ENCODE measurements around the gene RGS10. TPM values are rescaled to one million over a fixed set of nuclear protein-coding genes. Genes with fewer than 3 reads are reported as not detected.

The RGS10 gene
- total and polyA plus RNA-seq, 2 of the 8 experiments (the other 6 are each of a cell fraction or from before 2014, with no cell fraction given): 5.5 to 13.1 TPM

- Histone ChIP-seq H2BK5ac (ENCODE audit: low read depth, low read length) (no peak overlapping the region), H2BK15ac (ENCODE audit: low read length) (no peak overlapping the region), H3K27me3 (replicated peaks in 1 of 4; ENCODE audit: control insufficient read depth in 3 of 4, extremely low read depth in 1 of 4, insufficient read depth in 3 of 4, low read length in 3 of 4) (no peaks in the 10 kb centered on the region), H3K14ac (ENCODE audit: insufficient read length) (no peak overlapping the region), H2BK20ac (ENCODE audit: low read length) (no peak overlapping the region), H3K56ac (replicated peaks; ENCODE audit: insufficient read length, low read depth, low read length) (no peak overlapping the region), H3K4me3 (ENCODE audit: extremely low read depth in 1 of 4, insufficient read depth in 2 of 4, low read depth in 3 of 4, low read length in 4 of 4) (no peak overlapping the region), H2AK5ac (ENCODE audit: low read depth, low read length) (no peak overlapping the region), H3K4me2 (ENCODE audit: insufficient read depth in 1 of 2, low read depth in 2 of 2, low read length in 2 of 2) (no peak overlapping the region), H3K27ac (ENCODE audit: low read depth, low read length) (no peak overlapping the region), H3K79me2 (ENCODE audit: control insufficient read depth in 1 of 2, insufficient read depth in 2 of 2, low read length in 2 of 2) (no peaks in the 10 kb centered on the region), H3K4me1 (replicated peaks in 1 of 4; ENCODE audit: control insufficient read depth in 3 of 4, insufficient read depth in 4 of 4, low read length in 3 of 4) (peaks cover 0 to 6% (median 3%) of the 10 kb centered on the region in 4 experiments; a peak in 5 of 7 replicates), H2BK120ac (replicated peaks; ENCODE audit: low read depth, low read length) (no peak overlapping the region), H2AFZ (ENCODE audit: low read length) (no peak overlapping the region), H4K20me1 (replicated peaks in 1 of 2; ENCODE audit: control insufficient read depth in 1 of 2, insufficient read depth in 2 of 2, low read length in 2 of 2) (no peaks in the 10 kb centered on the region), H4K5ac (ENCODE audit: insufficient read length, low read depth, low read length) (no peak overlapping the region), H3K36me3 (ENCODE audit: control insufficient read depth in 2 of 4, insufficient read depth in 4 of 4, low read length in 3 of 4) (no peaks in the 10 kb centered on the region), H4K91ac (replicated peaks; ENCODE audit: insufficient read length, low read length) (no peak overlapping the region), H3K9me3 (ENCODE audit: insufficient read depth in 2 of 2, low read depth in 1 of 2, low read length in 1 of 2) (no peaks in the 10 kb centered on the region), H3K4ac (replicated peaks; ENCODE audit: insufficient read length, low read depth, low read length) (no peak overlapping the region), H3K79me1 (ENCODE audit: low read depth, low read length) (no peaks in the 10 kb centered on the region), H3K23me2 (ENCODE audit: low read depth, low read length) (no peaks in the 10 kb centered on the region), H3K9ac (replicated peaks in 1 of 4; ENCODE audit: extremely low read depth in 1 of 4, low read depth in 3 of 4, low read length in 3 of 4) (no peak overlapping the region), H3K18ac (ENCODE audit: extremely low read depth, low read length) (no peak overlapping the region), H2BK12ac (ENCODE audit: low read depth, low read length) (no peak overlapping the region), H4K8ac (ENCODE audit: extremely low read depth, insufficient read depth, low read length) (no peak overlapping the region), H3K23ac (ENCODE audit: insufficient read length) (no peak overlapping the region)
- 91% methylated on average over 13 of the region's 14 CpGs; no CpG with 5 or more reads in 1 of the 2 experiments for WGBS, 2 experiments (ENCODE audit: extremely low coverage in 1 of 2, insufficient coverage in 1 of 2, insufficient read length in 1 of 2, insufficient replicate concordance in 2 of 2, low coverage in 1 of 2, low lambda C conversion rate in 2 of 2, missing lambda C conversion rate in 1 of 2)
- ChIA-PET POLR2A (ENCODE audit: partially characterized antibody) (no interaction called here), CTCF (ENCODE audit: partially characterized antibody) (interaction anchor here (1.0 to 2.6 kb wide), 5 partner anchors 9 to 253 kb away, joined by 3 to 9 read pairs (median 5); no protein-coding TSS in a partner anchor)
- no peak for TF ChIP-seq CHD1 (IDR thresholded peaks at IDR 0.05; ENCODE audit: low read depth, low read length)
- no peak for TF ChIP-seq POU5F1 (IDR thresholded peaks at IDR 0.05; ENCODE audit: low read depth, low read length)
- TF ChIP-seq TBP (IDR thresholded peaks at IDR 0.05; ENCODE audit: low read depth, low read length): no peak
- TF ChIP-seq CBX8 (IDR thresholded peaks at IDR 0.05; ENCODE audit: borderline replicate concordance, low read depth, low read length): no peak
- no peak for TF ChIP-seq E2F6 (IDR thresholded peaks at IDR 0.05)
- TF ChIP-seq SIX5 (IDR thresholded peaks at IDR 0.05; ENCODE audit: low read depth, low read length): no peak
- TF ChIP-seq SIRT6 (IDR thresholded peaks at IDR 0.05; ENCODE audit: low read length): no peak
- no peak for TF ChIP-seq KDM1A (IDR thresholded peaks at IDR 0.05; ENCODE audit: borderline replicate concordance, low read length)
- TF ChIP-seq SIN3A (conservative IDR thresholded peaks at IDR 0.05 in 1 of 2, IDR thresholded peaks at IDR 0.05 in 1 of 2; ENCODE audit: low read depth in 1 of 2, low read length in 2 of 2): no peak
- TF ChIP-seq EZH2 (IDR thresholded peaks at IDR 0.05; ENCODE audit: low read depth, low read length, severe bottlenecking): no peak
- TF ChIP-seq POLR2A (IDR thresholded peaks at IDR 0.05; ENCODE audit: control extremely low read depth in 1 of 2, low read depth in 2 of 2, low read length in 2 of 2): no peak
- TF ChIP-seq SAP30 (IDR thresholded peaks at IDR 0.05; ENCODE audit: insufficient read depth, insufficient replicate concordance, low read length): no peak
- DNase-seq (ENCODE audit: low read depth in 1 of 2, low spot score in 2 of 2) (no peak), FAIRE-seq (no peak)
Observed at GRCh38 chr10:119452396-119452795, 90.1 kb downstream of the RGS10 start.

Data from H1 (cell line).